ENCODE measurements around the gene ATG16L1.
"Not testable (repeated sequence)": the region's sequence is repeated elsewhere in the genome, so short reads cannot be mapped to it uniquely, and the experiment has no call there.

Gene ATG16L1

DNA sequence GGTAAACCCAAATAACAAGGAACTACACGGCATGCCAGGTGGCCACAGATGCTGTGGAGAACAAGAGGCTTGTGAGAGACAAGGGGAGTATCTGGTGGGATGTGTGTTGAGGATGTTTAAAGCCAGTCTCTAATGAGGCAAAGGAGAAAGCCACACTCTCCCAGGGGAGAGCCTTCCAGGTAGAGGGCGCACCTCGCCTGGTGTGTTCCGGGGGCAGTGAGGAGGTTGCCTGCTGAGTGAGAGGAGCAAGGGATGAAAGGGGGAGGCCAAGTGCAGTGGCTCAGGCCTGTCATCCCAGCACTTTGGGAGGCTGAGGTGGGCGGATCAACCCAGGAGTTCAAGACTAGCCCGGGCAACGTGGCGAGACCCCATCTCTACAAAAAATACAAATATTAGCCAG is 72.4 kb downstream of the ATG16L1 start:
- H3K9ac ChIP-seq (ENCODE audit: low read depth, low read length) = no peak overlapping the region
- H3K36me3 ChIP-seq (ENCODE audit: insufficient read depth, low read length) = no peaks in the 10 kb centered on the region
- H3K9me3 ChIP-seq (replicated peaks; ENCODE audit: low read length) = no peaks in the 10 kb centered on the region
- no peaks in the 10 kb centered on the region for H3K4me1 ChIP-seq (ENCODE audit: control insufficient read depth, insufficient read depth, low read length)
- peaks cover 36% of the 10 kb centered on the region for H3K27me3 ChIP-seq (ENCODE audit: control insufficient read depth, insufficient read depth, low read length)
- H3K4me2 ChIP-seq (ENCODE audit: low read length) = no peak overlapping the region
- H3K4me3 ChIP-seq (ENCODE audit: low read length) = no peak overlapping the region

DNA sequence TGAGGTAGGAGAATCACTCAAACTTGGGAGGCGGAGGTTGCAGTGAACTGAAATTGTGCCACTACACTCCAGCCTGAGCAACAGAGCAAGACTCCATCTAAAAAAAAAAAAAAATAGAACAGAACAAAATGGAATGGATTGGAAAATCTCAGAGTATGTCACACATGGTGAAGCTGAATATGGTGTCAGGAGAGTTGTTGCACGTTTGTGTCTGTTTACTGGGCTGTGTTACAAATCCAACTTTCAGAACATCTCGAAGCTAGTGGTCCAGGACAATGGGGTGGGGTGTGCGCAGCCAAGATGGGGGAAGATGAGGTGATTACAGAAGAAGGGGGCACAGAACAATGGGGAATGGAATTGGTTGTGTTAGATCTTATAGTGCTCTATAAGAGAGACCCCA is 73.8 kb downstream of the ATG16L1 start:
- H3K27me3 ChIP-seq (ENCODE audit: control insufficient read depth, insufficient read depth, low read length) = peaks cover 22% of the 10 kb centered on the region
- no peak overlapping the region for H3K9ac ChIP-seq (ENCODE audit: low read depth, low read length)
- no peaks in the 10 kb centered on the region for H3K4me1 ChIP-seq (ENCODE audit: control insufficient read depth, insufficient read depth, low read length)
- H3K4me3 ChIP-seq (ENCODE audit: low read length) = no peak overlapping the region
- no peaks in the 10 kb centered on the region for H3K9me3 ChIP-seq (replicated peaks; ENCODE audit: low read length)
- H3K4me2 ChIP-seq (ENCODE audit: low read length) = no peak overlapping the region
- H3K36me3 ChIP-seq (ENCODE audit: insufficient read depth, low read length) = no peaks in the 10 kb centered on the region

DNA sequence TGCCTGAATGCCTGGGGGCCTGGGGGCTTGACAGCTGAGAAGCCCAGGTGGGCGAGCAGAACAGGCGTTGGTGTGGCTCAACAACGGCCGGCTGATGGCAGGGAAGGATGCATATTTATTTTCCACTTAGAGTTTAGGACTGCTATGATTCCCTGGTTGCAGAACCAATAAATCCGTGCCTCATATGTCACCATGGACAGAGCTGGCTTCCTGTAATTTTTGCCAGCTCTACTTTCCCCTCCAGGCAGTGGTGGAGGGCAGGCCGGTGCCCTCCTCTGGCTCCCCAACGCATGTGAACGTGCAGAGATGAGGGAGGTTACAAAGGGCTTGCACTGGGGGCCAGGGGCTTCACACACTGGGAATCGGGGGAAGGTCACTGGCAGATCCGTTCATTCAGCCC is 74.3 kb downstream of the ATG16L1 start:
- Histone ChIP-seq H3K27me3 (ENCODE audit: control insufficient read depth, insufficient read depth, low read length) (peaks cover 16% of the 10 kb centered on the region), H3K4me3 (ENCODE audit: low read length) (no peak overlapping the region), H3K9me3 (replicated peaks; ENCODE audit: low read length) (no peaks in the 10 kb centered on the region), H3K4me2 (ENCODE audit: low read length) (no peak overlapping the region), H3K36me3 (ENCODE audit: insufficient read depth, low read length) (no peaks in the 10 kb centered on the region), H3K4me1 (ENCODE audit: control insufficient read depth, insufficient read depth, low read length) (no peaks in the 10 kb centered on the region), H3K9ac (ENCODE audit: low read depth, low read length) (no peak overlapping the region)

DNA sequence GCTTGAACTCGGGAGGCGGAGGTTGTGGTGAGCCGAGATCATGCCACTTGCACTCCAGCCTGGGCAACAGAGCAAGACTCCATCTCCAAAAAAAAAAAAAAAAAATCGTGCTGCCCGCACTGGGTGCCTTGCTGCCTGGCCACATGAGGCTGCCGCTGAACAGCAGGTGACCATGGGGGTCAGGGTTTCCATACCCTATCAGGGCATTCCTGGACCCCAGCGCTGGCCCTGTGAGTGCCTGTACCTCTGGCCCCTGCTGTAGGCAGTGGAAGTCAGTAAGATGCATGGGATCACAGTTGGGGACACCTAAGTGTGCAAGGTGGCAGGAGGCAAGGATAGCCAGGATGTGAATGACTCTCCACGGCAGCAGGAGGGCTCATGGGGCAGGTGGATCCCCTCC is 75.0 kb downstream of the ATG16L1 start:
- Histone ChIP-seq H3K4me3 (ENCODE audit: low read length) (no peak overlapping the region), H3K9ac (ENCODE audit: low read depth, low read length) (no peak overlapping the region), H3K4me2 (ENCODE audit: low read length) (no peak overlapping the region), H3K36me3 (ENCODE audit: insufficient read depth, low read length) (no peaks in the 10 kb centered on the region), H3K27me3 (ENCODE audit: control insufficient read depth, insufficient read depth, low read length) (peaks cover 10% of the 10 kb centered on the region), H3K9me3 (replicated peaks; ENCODE audit: low read length) (no peaks in the 10 kb centered on the region), H3K4me1 (ENCODE audit: control insufficient read depth, insufficient read depth, low read length) (no peaks in the 10 kb centered on the region)

DNA sequence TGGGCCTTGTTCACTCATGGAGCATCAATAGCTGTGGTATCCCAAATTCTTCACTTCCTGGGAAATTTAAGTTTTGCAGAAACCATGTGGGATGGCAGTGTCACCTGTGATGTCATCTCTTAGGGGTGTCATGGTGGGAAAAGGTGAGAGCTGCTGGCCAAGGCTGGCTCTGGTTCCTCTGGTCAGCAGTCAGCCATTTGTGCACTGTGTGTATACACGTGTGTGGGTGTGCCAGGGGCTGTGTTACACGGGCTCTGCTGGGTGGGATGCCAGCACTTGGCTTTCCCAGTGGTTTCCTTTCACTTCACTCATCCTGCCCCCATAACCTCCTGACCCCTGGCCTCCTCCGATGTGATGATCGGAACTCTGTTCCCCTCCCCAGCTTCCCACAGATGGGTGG is 77.4 kb downstream of the ATG16L1 start:
- Histone ChIP-seq H3K4me1 (ENCODE audit: control insufficient read depth, insufficient read depth, low read length) (no peaks in the 10 kb centered on the region), H3K4me3 (ENCODE audit: low read length) (no peak overlapping the region), H3K4me2 (ENCODE audit: low read length) (no peak overlapping the region), H3K9ac (ENCODE audit: low read depth, low read length) (no peak overlapping the region), H3K9me3 (replicated peaks; ENCODE audit: low read length) (no peaks in the 10 kb centered on the region), H3K36me3 (ENCODE audit: insufficient read depth, low read length) (no peaks in the 10 kb centered on the region), H3K27me3 (ENCODE audit: control insufficient read depth, insufficient read depth, low read length) (peaks cover 17% of the 10 kb centered on the region)

DNA sequence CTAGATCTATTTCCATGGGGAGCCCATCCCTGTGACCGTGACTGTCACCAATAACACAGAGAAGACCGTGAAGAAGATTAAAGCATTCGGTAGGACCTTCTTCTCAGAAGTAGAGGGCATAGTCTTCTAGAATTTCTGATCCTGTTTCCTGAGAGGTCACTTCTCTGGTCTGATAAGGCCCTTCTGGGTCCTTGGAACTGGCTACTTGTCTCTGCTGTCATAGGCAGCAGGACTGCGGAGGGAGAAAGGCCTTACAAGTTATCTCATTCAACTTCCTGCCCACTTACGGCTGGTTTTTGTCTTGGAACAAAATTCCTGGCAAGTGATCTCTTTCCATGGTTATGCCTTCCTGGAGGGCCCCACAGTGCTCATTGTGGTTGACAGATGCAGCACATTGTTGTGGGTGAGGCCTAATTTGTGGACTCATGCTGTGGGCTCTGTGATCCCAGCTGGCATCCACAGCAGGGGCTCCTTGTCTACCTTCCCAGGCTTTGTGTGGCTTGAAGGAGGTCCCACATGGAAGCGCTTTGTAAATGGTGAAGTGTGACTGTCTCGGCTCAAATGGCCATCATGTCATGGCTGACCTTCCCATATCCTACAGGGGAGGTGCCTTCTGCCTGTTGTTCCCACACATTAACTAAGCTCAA is 78.1 kb downstream of the ATG16L1 start:
- no peak overlapping the region for H3K4me3 ChIP-seq (ENCODE audit: low read length)
- H3K9me3 ChIP-seq (replicated peaks; ENCODE audit: low read length) = no peaks in the 10 kb centered on the region
- no peak overlapping the region for H3K4me2 ChIP-seq (ENCODE audit: low read length)
- no peaks in the 10 kb centered on the region for H3K36me3 ChIP-seq (ENCODE audit: insufficient read depth, low read length)
- H3K27me3 ChIP-seq (ENCODE audit: control insufficient read depth, insufficient read depth, low read length) = peaks cover 23% of the 10 kb centered on the region
- no peak overlapping the region for H3K9ac ChIP-seq (ENCODE audit: low read depth, low read length)
- no peaks in the 10 kb centered on the region for H3K4me1 ChIP-seq (ENCODE audit: control insufficient read depth, insufficient read depth, low read length)

DNA sequence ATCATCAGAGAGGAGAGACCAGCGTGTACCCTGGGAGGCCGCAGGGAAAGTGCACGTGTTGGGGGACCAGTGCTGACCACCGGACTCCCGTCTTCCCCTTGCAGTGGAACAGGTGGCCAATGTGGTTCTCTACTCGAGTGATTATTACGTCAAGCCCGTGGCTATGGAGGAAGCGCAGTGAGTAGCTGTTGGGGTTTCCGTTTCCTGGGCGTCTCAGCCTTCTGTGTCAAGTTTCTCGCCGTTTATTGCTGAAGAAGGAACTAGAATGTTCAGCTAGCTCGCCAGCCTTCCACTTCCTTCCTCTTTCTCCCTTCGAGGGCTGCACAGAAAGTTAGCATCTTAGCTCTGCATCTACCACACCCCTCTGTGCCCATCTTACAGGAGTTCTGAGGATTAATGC is 80.1 kb downstream of the ATG16L1 start:
- Histone ChIP-seq H3K4me1 (ENCODE audit: control insufficient read depth, insufficient read depth, low read length) (no peaks in the 10 kb centered on the region), H3K4me2 (ENCODE audit: low read length) (no peak overlapping the region), H3K36me3 (ENCODE audit: insufficient read depth, low read length) (no peaks in the 10 kb centered on the region), H3K27me3 (ENCODE audit: control insufficient read depth, insufficient read depth, low read length) (peaks cover 34% of the 10 kb centered on the region), H3K9ac (ENCODE audit: low read depth, low read length) (no peak overlapping the region), H3K4me3 (ENCODE audit: low read length) (no peak overlapping the region), H3K9me3 (replicated peaks; ENCODE audit: low read length) (no peaks in the 10 kb centered on the region)

DNA sequence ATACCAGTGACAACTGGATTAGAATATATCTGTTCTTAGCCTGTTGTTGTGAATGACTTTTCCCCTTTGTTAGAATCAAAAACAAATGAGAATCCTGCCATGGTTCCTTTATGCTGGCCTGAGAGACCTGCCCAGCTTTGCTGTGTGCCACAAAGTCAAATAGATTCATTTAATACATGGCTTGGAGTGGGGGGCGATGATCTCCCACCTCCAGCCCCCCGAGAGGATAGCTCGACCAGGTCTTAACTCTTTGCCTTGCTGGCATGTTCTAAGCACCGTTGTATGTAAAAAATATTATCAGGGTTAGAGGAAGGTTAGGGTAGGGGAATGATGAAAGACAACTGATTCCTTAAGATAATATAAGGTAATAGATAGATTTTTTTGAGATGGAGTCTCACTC is 80.7 kb downstream of the ATG16L1 start:
- no peak overlapping the region for H3K9ac ChIP-seq (ENCODE audit: low read depth, low read length)
- H3K4me1 ChIP-seq (ENCODE audit: control insufficient read depth, insufficient read depth, low read length) = no peaks in the 10 kb centered on the region
- H3K4me2 ChIP-seq (ENCODE audit: low read length) = no peak overlapping the region
- no peak overlapping the region for H3K4me3 ChIP-seq (ENCODE audit: low read length)
- no peaks in the 10 kb centered on the region for H3K9me3 ChIP-seq (replicated peaks; ENCODE audit: low read length)
- H3K27me3 ChIP-seq (ENCODE audit: control insufficient read depth, insufficient read depth, low read length) = peaks cover 39% of the 10 kb centered on the region
- H3K36me3 ChIP-seq (ENCODE audit: insufficient read depth, low read length) = no peaks in the 10 kb centered on the region

DNA sequence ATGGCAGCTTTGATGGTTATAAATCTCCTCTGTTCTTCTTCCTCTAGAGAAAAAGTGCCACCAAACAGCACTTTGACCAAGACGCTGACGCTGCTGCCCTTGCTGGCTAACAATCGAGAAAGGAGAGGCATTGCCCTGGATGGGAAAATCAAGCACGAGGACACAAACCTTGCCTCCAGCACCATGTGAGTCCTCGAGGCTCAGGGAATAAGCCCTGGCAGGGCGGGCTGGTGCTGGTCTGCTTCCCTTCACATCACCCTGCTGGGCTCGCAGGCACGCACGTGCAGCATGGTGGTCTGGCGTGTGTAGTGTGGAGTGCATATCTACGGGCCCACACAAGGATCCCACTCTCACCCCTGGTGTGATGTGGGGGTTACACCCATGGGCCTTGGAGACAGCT is 83.4 kb downstream of the ATG16L1 start:
- H3K4me3 ChIP-seq (ENCODE audit: low read length) = no peak overlapping the region

DNA sequence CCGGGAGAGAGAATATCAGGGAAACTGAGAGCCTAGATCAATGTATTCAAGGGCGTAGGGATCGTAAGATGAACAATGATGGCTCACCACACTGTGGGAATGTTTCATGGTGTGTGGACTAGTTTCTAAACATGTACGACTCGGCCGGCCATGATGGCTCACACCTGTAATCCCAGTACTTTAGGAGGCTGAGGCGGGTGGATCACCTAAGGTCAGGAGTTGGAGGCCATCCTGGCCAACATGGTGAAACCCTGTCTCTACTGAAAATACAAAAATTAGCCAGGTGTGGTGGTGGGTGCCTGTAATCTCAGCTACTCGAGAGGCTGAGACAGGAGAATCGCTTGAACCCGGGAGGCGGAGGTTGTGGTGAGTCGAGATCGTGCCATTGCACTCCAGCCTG is 84.6 kb downstream of the ATG16L1 start:
- H3K4me1 ChIP-seq (ENCODE audit: control insufficient read depth, insufficient read depth, low read length); H3K4me3 ChIP-seq (ENCODE audit: low read length); H3K36me3 ChIP-seq (ENCODE audit: insufficient read depth, low read length); H3K4me2 ChIP-seq (ENCODE audit: low read length); H3K9ac ChIP-seq (ENCODE audit: low read depth, low read length); H3K9me3 ChIP-seq (replicated peaks; ENCODE audit: low read length): not testable (repeated sequence)
- H3K27me3 ChIP-seq (ENCODE audit: control insufficient read depth, insufficient read depth, low read length) = peaks cover 58% of the 10 kb centered on the region

More for the DNA sequence above, 83.4 kb downstream of the ATG16L1 start:
- Histone ChIP-seq H3K9ac (ENCODE audit: low read depth, low read length) (no peak overlapping the region), H3K4me1 (ENCODE audit: control insufficient read depth, insufficient read depth, low read length) (no peaks in the 10 kb centered on the region), H3K36me3 (ENCODE audit: insufficient read depth, low read length) (no peaks in the 10 kb centered on the region), H3K9me3 (replicated peaks; ENCODE audit: low read length) (no peaks in the 10 kb centered on the region), H3K27me3 (ENCODE audit: control insufficient read depth, insufficient read depth, low read length) (peaks cover 58% of the 10 kb centered on the region), H3K4me2 (ENCODE audit: low read length) (no peak overlapping the region)

DNA sequence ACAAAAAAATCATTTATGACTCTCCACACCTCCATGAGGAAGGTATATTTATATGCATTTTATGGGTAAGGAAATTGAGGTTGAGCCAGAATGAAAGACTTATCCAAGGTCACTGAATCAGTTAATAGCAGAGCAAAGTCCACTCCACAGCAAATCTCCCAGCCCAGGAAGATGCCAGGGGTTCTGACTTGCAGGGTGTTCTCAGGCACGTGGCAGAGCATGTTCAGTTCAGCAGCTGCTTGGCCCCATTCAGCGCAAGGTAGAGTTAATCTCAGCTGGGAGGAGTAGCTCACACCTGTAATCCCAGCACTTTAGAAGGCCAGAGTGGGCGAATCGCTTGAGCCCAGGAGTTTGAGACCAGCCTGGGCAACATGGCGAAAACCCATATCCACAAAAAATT is 85.1 kb downstream of the ATG16L1 start:
- Histone ChIP-seq H3K4me1 (ENCODE audit: control insufficient read depth, insufficient read depth, low read length) (no peaks in the 10 kb centered on the region), H3K36me3 (ENCODE audit: insufficient read depth, low read length) (no peaks in the 10 kb centered on the region), H3K9me3 (replicated peaks; ENCODE audit: low read length) (no peaks in the 10 kb centered on the region), H3K4me2 (ENCODE audit: low read length) (no peak overlapping the region), H3K27me3 (ENCODE audit: control insufficient read depth, insufficient read depth, low read length) (peaks cover 57% of the 10 kb centered on the region), H3K4me3 (ENCODE audit: low read length) (no peak overlapping the region), H3K9ac (ENCODE audit: low read depth, low read length) (no peak overlapping the region)

DNA sequence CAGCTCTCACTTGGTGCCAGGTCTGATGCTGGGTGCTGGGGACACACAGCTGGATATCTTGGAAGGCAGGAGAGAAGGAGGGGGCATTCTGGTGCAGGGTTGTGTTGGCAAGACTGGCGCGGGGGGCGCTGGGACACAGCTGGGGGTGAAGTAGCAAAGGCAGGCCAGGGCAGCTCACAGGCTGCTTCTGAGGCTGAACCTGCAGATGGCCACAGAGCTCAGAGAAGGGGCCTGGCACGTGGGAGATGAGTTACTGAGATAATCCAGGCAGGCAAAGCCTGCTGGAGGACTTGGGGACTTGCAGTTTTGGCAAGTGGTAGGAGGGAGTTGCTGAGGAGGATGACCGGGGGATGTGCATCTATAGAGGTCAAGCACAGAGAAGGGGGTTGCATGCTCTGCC is 86.6 kb downstream of the ATG16L1 start:
- H3K9ac ChIP-seq (ENCODE audit: low read depth, low read length) = no peak overlapping the region
- H3K4me3 ChIP-seq (ENCODE audit: low read length) = no peak overlapping the region
- no peaks in the 10 kb centered on the region for H3K9me3 ChIP-seq (replicated peaks; ENCODE audit: low read length)
- peaks cover 50% of the 10 kb centered on the region for H3K27me3 ChIP-seq (ENCODE audit: control insufficient read depth, insufficient read depth, low read length)
- H3K4me2 ChIP-seq (ENCODE audit: low read length) = no peak overlapping the region
- H3K4me1 ChIP-seq (ENCODE audit: control insufficient read depth, insufficient read depth, low read length) = no peaks in the 10 kb centered on the region
- no peaks in the 10 kb centered on the region for H3K36me3 ChIP-seq (ENCODE audit: insufficient read depth, low read length)
